WTC11 (cell line): ENCODE measurements around the gene LUC7L3. TPM values are rescaled to one million over a fixed set of nuclear protein-coding genes. Genes with fewer than 3 reads are reported as not detected.

Experiments used
- ATAC-seq: fragments of 200-7000 bp; cut with Tn5 transposase; 2 replicates; pipeline ENCODE4 v1.10.0; 2021; ENCODE audit warnings: mild to moderate bottlenecking, moderate library complexity
- CTCF ChIA-PET: fragments of 300-600 bp; sonication (Branson Sonifier 250); formaldehyde crosslinking; loops from one replicate; lab custom pipeline; 2021; ENCODE audit warnings: antibody characterized with exemption; lab: Charles Lee
- POLR2A ChIA-PET: fragments of 350-600 bp; sonication (Branson Sonifier 250); formaldehyde crosslinking; loops from one replicate; lab custom pipeline; 2021; ENCODE audit warnings: antibody characterized with exemption; lab: Charles Lee
- DNase-seq: peaks from one replicate; pipeline ENCODE4 v3.0.0; 2021; ENCODE audit warnings: low spot score
- H3K27ac Mint-ChIP-seq: 2 replicates; pipeline ENCODE4 v1.8.0; 2021; ENCODE audit warnings: mixed read lengths
- H3K27me3 Mint-ChIP-seq: 2 replicates; pipeline ENCODE4 v1.8.0; 2021; ENCODE audit warnings: low read depth, mild to moderate bottlenecking, moderate library complexity, mixed read lengths
- H3K36me3 Mint-ChIP-seq: 2 replicates; pipeline ENCODE4 v1.8.0; 2021; ENCODE audit warnings: mixed read lengths
- H3K4me1 Mint-ChIP-seq: 2 replicates; pipeline ENCODE4 v1.8.0; 2022; ENCODE audit warnings: mixed read lengths
- H3K4me3 Mint-ChIP-seq: 2 replicates; pipeline ENCODE4 v1.8.0; 2021; ENCODE audit warnings: mild to moderate bottlenecking, moderate library complexity, mixed read lengths
- H3K9me3 Mint-ChIP-seq: 2 replicates; pipeline ENCODE4 v1.8.0; 2021; ENCODE audit warnings: mixed read lengths
- CBFB ChIP-seq: sonication (generic); formaldehyde crosslinking; IDR thresholded peaks from 2 replicates; pipeline ENCODE4 v1.8.1; 2022; ENCODE audit warnings: mild to moderate bottlenecking, low read depth, missing genetic modification reagents
- FOXP1 ChIP-seq: sonication (generic); formaldehyde crosslinking; IDR thresholded peaks from 2 replicates; pipeline ENCODE4 v1.8.0; 2022; ENCODE audit warnings: missing genetic modification reagents, mild to moderate bottlenecking, moderate library complexity, borderline replicate concordance
- HMGA2 ChIP-seq: fragments of 250-450 bp; sonication (Bioruptor Pico); IDR thresholded peaks from 2 replicates; pipeline ENCODE4 v1.4.0; 2021; ENCODE audit warnings: mild to moderate bottlenecking, moderate library complexity
- JAZF1 ChIP-seq: fragments of 250-450 bp; sonication (Bioruptor Pico); IDR thresholded peaks from 2 replicates; pipeline ENCODE4 v1.9.0; 2021; ENCODE audit warnings: moderate library complexity, mild to moderate bottlenecking, inconsistent platforms
- NFATC4 ChIP-seq: fragments of 250-450 bp; sonication (Bioruptor Pico); IDR thresholded peaks from 2 replicates; pipeline ENCODE4 v1.9.0; 2021; ENCODE audit warnings: mild to moderate bottlenecking
- NR2C2 ChIP-seq: sonication (generic); formaldehyde crosslinking; IDR thresholded peaks from 2 replicates; pipeline ENCODE4 v1.8.0; 2022; ENCODE audit warnings: mild to moderate bottlenecking, missing genetic modification reagents
- RORB ChIP-seq: fragments of 250-450 bp; sonication (Bioruptor Pico); IDR thresholded peaks from 2 replicates; pipeline ENCODE4 v1.9.0; 2021; ENCODE audit warnings: mild to moderate bottlenecking
- TEAD1 ChIP-seq: sonication (generic); formaldehyde crosslinking; IDR thresholded peaks from 2 replicates; pipeline ENCODE4 v1.8.0; 2022; ENCODE audit warnings: mild to moderate bottlenecking, missing genetic modification reagents
- ZBTB21 ChIP-seq: sonication (generic); formaldehyde crosslinking; IDR thresholded peaks from 2 replicates; pipeline ENCODE4 v1.8.1; 2023; ENCODE audit warnings: mild to moderate bottlenecking, missing genetic modification reagents, borderline replicate concordance
- ZNF121 ChIP-seq: sonication (generic); formaldehyde crosslinking; IDR thresholded peaks from 2 replicates; pipeline ENCODE4 v1.8.0; 2023; ENCODE audit warnings: missing genetic modification reagents
- ZNF219 ChIP-seq: sonication (generic); formaldehyde crosslinking; IDR thresholded peaks from 2 replicates; pipeline ENCODE4 v1.8.0; 2023; ENCODE audit warnings: missing genetic modification reagents, mild to moderate bottlenecking, borderline replicate concordance
- total RNA-seq: library from RNA; stranded (reverse); gene quantifications from 3 replicates; pipeline ENCODE4 v1.2.3, GENCODE V29; 2021
- TF ChIP-seq, protein P1 (sequence below): sonication (generic); formaldehyde crosslinking; IDR thresholded peaks from 2 replicates; pipeline ENCODE4 v1.8.1; 2022; ENCODE audit warnings: low read depth, missing genetic modification reagents, borderline replicate concordance
- TF ChIP-seq, protein P2 (sequence below): fragments of 250-450 bp; sonication (Bioruptor Pico); IDR thresholded peaks from 2 replicates; pipeline ENCODE4 v1.8.0; 2021; ENCODE audit warnings: mild to moderate bottlenecking
- TF ChIP-seq, protein P3 (sequence below): sonication (generic); formaldehyde crosslinking; conservative IDR thresholded peaks from 2 replicates; pipeline ENCODE4 v1.8.1; 2023; ENCODE audit warnings: mild to moderate bottlenecking, low read depth, missing genetic modification reagents, moderate library complexity

The LUC7L3 gene
- total RNA-seq, 1 experiment from 2014 or later: 190 TPM

DNA sequence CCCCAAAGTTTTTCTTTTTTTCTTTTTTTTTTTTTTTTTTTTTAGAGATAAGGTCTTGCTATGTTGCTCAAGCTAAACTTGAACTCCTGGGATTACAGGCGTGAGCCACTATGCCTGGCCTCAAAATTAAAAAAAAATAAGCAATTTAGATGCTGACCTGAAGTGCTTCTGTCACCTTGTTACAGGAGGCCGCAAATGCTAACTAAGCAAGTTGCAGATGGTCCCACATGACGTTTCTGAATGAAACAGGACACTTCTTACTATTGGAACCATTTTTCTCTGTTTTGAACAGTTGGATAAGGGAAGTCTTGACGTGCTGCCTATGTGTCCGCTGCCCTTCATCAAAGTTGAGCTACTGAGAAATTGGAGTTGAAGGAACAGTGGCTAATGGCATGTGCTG, 39.1 kb downstream of the LUC7L3 start (continued):
- TF ChIP-seq, protein P1, sequence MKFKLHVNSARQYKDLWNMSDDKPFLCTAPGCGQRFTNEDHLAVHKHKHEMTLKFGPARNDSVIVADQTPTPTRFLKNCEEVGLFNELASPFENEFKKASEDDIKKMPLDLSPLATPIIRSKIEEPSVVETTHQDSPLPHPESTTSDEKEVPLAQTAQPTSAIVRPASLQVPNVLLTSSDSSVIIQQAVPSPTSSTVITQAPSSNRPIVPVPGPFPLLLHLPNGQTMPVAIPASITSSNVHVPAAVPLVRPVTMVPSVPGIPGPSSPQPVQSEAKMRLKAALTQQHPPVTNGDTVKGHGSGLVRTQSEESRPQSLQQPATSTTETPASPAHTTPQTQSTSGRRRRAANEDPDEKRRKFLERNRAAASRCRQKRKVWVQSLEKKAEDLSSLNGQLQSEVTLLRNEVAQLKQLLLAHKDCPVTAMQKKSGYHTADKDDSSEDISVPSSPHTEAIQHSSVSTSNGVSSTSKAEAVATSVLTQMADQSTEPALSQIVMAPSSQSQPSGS (CRISPR knock-in tag): no peak
- no peak for TF ChIP-seq NR2C2 (CRISPR knock-in tag)

DNA sequence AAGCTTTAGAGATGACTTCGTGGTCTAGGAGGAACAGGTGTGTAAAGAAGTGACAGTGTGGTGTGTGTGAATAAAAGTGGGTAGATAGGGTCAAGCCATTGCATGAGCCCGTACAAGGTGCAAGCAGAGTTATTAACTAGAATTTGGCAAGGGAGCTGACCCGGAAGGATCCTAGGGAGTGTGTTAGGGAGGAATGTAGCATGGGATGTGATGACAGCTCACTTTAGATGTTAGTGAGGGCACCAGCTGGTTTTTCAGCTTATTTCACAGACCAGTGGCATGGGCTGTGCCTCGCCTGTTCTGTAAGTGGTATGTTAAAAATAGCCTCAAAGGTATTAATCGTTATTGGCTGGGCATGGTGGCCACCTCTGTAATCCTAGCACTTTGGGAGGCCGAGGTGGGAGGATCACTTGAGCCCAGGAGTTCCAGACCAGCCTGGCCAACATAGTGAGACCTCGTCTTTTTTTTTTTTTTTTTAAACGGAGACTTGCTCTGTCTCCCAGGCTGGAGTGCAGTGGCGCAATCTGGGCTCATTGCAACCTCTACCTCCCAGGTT, 39.7 kb downstream of the LUC7L3 start:
- H3K27me3 Mint-ChIP-seq: no peaks in the 10 kb centered on the region; the same call in 1 of the 2 replicates
- CTCF ChIA-PET: interaction anchor here (3.6 kb wide), 1 partner anchor 24 kb away, joined by 20 read pairs; no protein-coding TSS in a partner anchor
- H3K4me1 Mint-ChIP-seq: peaks cover 9% of the 10 kb centered on the region
- no peaks in the 10 kb centered on the region for H3K36me3 Mint-ChIP-seq
- DNase-seq: no peak
- TF ChIP-seq NFATC4 (0 out of 2 replicates have a peak, but pooled peaks have one; percentile 13), CBFB (no peak), ZNF121 (CRISPR knock-in tag) (no peak)
- TF ChIP-seq, all 79 proteins: peak for 1
- H3K4me3 Mint-ChIP-seq: no peak overlapping the region
- peak overlapping the region; percentile 0; the same call in 1 of the 2 replicates for H3K27ac Mint-ChIP-seq
- ATAC-seq: no peak
- no peaks in the 10 kb centered on the region for H3K9me3 Mint-ChIP-seq
- POLR2A ChIA-PET: interaction anchor here (0.7 kb wide), 1 partner anchor 154 kb away, joined by 3 read pairs; no protein-coding TSS in a partner anchor

DNA sequence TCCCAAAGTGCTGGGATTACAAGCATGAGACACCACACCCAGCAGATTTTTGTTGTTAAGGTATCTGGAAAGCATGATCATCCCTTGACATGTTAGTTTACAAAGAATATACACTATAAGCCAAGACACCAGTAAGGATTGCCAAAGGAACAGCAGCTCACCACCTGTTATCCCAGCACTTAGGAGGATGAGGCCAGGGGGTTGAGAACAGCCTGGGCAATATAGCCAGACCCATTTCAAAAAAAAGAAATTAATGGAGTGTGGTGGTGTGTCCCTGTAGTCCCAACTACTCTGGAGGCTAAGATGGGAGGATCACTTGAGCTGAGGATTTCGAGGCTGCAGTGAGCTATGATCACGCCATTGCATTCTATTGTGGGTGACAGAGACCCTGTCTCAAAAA, 42.8 kb downstream of the LUC7L3 start:
- Mint-ChIP-seq H3K9me3 (no peaks in the 10 kb centered on the region), H3K27me3 (no peaks in the 10 kb centered on the region; the same call in 1 of the 2 replicates), H3K36me3 (no peaks in the 10 kb centered on the region), H3K27ac (no peak overlapping the region), H3K4me1 (peaks cover 16% of the 10 kb centered on the region), H3K4me3 (no peak overlapping the region)
- ChIA-PET POLR2A (interaction anchor here (2.0 kb wide), 1 partner anchor 104 kb away, joined by 16 read pairs; the partner anchor contains the start of gene TOB1), CTCF (interaction anchor here (1.5 to 7.7 kb wide), 2 partner anchors 21 to 80 kb away, joined by 11 to 70 read pairs; no protein-coding TSS in a partner anchor)
- TF ChIP-seq, protein P2, sequence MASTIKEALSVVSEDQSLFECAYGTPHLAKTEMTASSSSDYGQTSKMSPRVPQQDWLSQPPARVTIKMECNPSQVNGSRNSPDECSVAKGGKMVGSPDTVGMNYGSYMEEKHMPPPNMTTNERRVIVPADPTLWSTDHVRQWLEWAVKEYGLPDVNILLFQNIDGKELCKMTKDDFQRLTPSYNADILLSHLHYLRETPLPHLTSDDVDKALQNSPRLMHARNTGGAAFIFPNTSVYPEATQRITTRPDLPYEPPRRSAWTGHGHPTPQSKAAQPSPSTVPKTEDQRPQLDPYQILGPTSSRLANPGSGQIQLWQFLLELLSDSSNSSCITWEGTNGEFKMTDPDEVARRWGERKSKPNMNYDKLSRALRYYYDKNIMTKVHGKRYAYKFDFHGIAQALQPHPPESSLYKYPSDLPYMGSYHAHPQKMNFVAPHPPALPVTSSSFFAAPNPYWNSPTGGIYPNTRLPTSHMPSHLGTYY (CRISPR knock-in tag): no peak
- TF ChIP-seq ZNF219 (no peak), ZBTB21 (no peak), ZNF121 (CRISPR knock-in tag) (peak; percentile 87)
- ATAC-seq (no peak), DNase-seq (no peak)

DNA sequence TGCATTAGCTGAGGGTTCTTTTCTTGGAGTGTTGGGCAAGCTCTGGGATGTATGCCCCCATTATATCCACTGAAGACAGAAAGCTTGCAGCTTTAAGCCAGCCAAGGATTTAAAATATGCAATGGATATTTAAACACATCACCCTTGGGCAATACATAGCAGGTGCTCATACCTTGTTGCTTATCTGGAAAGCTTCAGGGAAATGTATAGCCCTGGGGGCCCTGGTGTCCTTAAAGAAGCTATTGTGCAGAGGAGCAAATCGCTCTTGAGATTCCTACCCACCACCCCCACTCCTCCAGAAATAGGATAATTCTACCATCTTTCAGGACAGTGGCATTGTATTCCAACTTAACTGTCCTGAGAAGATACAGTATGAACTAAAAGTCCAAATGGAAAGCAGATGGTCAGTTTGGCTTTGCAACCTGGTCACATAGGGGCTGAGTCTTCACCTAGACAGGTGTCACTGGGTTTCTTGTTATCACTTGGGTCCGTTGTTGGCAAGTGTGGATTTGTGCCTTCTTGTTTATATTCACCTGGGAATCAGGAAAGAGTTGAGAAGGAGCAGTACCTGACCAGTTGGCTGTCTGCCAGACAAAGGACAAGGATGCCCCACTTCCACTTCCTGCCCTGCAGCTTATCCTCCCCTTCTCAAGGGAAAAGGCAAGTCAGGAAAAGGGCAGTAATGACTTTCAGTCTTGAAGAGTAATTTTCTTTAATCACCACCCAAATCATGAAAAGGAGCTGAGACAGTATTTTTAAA, 44.5 kb downstream of the LUC7L3 start:
- H3K4me1 Mint-ChIP-seq: peaks cover 16% of the 10 kb centered on the region
- no peaks in the 10 kb centered on the region; the same call in 1 of the 2 replicates for H3K27me3 Mint-ChIP-seq
- POLR2A ChIA-PET: interaction anchor here (0.9 to 2.0 kb wide), 3 partner anchors 45 to 153 kb away, joined by 3 to 16 read pairs (median 9); partner anchors contain the start of genes LUC7L3 and TOB1
- no peaks in the 10 kb centered on the region for H3K9me3 Mint-ChIP-seq
- no peak for DNase-seq
- no peak for TF ChIP-seq JAZF1 (CRISPR knock-in tag)
- no peak for TF ChIP-seq HMGA2
- TF ChIP-seq RORB (CRISPR knock-in tag): no peak
- TF ChIP-seq TEAD1 (CRISPR knock-in tag): no peak
- TF ChIP-seq, protein P3, sequence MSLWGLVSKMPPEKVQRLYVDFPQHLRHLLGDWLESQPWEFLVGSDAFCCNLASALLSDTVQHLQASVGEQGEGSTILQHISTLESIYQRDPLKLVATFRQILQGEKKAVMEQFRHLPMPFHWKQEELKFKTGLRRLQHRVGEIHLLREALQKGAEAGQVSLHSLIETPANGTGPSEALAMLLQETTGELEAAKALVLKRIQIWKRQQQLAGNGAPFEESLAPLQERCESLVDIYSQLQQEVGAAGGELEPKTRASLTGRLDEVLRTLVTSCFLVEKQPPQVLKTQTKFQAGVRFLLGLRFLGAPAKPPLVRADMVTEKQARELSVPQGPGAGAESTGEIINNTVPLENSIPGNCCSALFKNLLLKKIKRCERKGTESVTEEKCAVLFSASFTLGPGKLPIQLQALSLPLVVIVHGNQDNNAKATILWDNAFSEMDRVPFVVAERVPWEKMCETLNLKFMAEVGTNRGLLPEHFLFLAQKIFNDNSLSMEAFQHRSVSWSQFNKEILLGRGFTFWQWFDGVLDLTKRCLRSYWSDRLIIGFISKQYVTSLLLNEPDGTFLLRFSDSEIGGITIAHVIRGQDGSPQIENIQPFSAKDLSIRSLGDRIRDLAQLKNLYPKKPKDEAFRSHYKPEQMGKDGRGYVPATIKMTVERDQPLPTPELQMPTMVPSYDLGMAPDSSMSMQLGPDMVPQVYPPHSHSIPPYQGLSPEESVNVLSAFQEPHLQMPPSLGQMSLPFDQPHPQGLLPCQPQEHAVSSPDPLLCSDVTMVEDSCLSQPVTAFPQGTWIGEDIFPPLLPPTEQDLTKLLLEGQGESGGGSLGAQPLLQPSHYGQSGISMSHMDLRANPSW (CRISPR knock-in tag): no peak
- TF ChIP-seq FOXP1 (CRISPR knock-in tag): no peak
- H3K27ac Mint-ChIP-seq: no peak overlapping the region
- H3K36me3 Mint-ChIP-seq: no peaks in the 10 kb centered on the region
- CTCF ChIA-PET: interaction anchor here (0.6 to 7.7 kb wide), 9 partner anchors 19 to 186 kb away, joined by 3 to 70 read pairs (median 4); no protein-coding TSS in a partner anchor
- H3K4me3 Mint-ChIP-seq: peak overlapping the region; percentile 66; the same call in 1 of the 2 replicates
- ATAC-seq: no peak
